ENCODE data around the gene DGKZ.

GRCh38 chr11:46402957-46403902, 56.0 kb downstream of the DGKZ start:
- TF ChIP-seq, protein P1, sequence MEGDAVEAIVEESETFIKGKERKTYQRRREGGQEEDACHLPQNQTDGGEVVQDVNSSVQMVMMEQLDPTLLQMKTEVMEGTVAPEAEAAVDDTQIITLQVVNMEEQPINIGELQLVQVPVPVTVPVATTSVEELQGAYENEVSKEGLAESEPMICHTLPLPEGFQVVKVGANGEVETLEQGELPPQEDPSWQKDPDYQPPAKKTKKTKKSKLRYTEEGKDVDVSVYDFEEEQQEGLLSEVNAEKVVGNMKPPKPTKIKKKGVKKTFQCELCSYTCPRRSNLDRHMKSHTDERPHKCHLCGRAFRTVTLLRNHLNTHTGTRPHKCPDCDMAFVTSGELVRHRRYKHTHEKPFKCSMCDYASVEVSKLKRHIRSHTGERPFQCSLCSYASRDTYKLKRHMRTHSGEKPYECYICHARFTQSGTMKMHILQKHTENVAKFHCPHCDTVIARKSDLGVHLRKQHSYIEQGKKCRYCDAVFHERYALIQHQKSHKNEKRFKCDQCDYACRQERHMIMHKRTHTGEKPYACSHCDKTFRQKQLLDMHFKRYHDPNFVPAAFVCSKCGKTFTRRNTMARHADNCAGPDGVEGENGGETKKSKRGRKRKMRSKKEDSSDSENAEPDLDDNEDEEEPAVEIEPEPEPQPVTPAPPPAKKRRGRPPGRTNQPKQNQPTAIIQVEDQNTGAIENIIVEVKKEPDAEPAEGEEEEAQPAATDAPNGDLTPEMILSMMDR (IDR thresholded peaks at IDR 0.05): no peak
- no peak for TF ChIP-seq POLR2A (IDR thresholded peaks at IDR 0.05)
